G401.6 (cell line): ENCODE measurements around the gene CRYZL1.
"Not testable (repeated sequence)": the region's sequence is repeated elsewhere in the genome, so short reads cannot be mapped to it uniquely, and the experiment has no call there.

Experiments used
- FAIRE-seq: peaks from 2 replicates; lab custom pipeline; 2012; peaks lifted over from hg19 to GRCh38; lab: Jason Lieb, UNC

CRYZL1 gene

DNA sequence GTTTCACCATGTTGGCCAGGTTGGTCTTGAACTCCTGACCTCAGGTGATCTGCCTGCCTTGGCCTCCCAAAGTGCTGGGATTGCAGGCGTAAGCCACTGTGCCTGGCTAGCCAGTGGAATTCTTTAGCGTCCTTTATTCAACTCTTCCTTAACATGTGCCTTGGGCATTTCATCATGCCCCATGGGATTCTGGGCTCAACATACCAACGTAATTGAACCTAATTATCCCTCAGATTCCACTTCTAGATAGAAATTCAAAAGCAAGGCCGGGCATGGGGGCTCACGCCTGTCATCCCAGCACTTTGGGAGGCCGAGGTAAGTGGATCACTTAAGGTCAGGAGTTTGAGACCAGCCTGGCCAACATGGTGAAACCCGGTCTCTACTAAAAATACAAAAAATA lies 15.4 kb downstream of the CRYZL1 start:
- FAIRE-seq = not testable (repeated sequence)

GRCh38 chr21:33622253-33622652 lies 19.3 kb downstream of the CRYZL1 start:
- FAIRE-seq = no peak

DNA sequence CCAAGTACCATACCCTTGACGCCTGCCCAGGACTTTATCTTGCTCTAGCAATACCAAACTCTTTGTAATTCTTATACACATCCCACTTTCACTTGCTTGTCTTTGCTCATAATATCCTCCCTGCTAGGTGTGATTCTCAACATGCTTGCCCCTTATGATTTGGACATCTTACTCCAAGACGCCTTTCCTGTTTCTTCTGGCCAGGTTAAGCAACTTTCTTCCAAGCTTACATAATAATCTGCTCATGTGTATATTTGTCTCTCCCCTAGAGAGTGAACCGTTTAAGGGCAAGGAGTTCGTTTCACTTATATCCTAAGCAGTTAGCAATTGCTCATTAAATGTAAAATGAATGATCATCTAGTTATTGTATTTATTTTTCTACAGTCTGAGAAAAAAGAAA lies 21.8 kb downstream of the CRYZL1 start:
- peak; percentile 8 for FAIRE-seq

- FAIRE-seq = no peak
Measured at GRCh38 chr21:33618407-33618806, 23.1 kb downstream of the CRYZL1 start.

GRCh38 chr21:33617565-33617964 lies 24.0 kb downstream of the CRYZL1 start:
- not testable (repeated sequence) for FAIRE-seq

DNA sequence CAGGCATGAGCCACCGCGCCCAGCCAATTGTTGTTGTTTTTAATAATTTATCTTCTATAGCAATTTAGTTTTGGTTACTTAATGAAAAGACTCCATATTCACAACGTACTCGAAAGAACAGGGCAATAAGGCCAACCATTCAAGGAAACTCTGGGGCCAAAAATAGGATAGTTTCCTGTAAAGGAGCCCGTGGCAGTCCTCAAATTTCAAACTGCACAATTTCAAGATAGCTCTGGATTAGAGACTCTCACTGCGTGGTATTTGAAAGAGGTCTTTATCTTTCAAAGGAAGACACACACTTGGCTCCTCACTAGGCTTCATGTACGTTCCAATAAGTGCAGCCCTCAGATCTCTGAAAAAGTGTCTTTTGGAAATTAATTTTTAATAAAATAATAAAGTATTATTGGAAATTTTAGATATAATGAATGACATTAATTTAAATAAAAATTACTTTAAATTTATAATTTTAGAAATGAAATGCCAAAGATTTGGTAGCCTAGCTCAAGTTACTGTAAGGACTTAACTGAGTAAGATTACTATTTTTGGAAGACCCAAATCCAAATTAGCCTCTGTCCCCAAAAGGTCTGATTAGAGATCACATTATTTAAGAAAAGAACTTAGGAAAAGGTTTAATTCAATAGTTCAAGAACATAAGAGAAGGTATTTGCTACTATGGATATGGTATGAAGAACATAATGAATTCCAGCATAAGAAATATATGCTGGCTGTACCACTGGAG lies 30.4 kb downstream of the CRYZL1 start:
- FAIRE-seq = no peak

DNA sequence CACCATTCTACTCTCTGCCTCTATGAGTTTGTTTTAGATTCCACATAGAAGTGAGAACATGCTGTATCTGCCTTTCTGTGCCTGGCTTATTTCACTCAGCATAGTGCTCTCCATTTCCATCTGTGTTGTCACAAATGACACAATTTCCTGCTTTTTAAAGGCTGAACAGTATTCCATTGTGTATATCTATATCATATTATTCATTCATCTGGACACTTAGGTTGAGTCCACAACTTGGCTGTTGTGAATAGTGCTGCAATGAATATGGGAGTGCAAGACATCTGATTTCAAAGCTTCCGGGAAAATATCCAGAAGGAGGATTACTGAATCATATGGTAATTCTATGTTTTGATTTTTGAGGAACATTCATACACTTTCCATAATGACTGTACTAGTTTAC lies 33.0 kb downstream of the CRYZL1 start:
- no peak for FAIRE-seq

DNA sequence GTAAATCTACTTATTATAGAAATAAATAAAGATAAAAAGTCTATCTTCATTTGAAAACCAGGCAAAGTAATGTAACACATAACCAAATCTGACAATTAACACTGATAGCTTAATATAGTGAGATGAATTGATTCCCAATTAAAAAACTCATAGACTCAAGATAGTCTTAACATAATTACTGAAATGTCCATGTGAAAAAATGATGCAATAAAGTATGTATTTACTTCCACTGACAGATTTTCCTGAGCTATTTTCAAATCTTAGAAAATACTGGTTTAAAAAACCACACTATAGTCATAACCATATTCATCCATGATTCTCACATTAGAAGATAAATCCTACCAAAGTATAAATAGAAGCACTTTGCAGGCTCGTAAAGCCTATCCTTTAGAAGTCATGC lies 43.5 kb downstream of the CRYZL1 start:
- FAIRE-seq = peak; percentile 21

DNA sequence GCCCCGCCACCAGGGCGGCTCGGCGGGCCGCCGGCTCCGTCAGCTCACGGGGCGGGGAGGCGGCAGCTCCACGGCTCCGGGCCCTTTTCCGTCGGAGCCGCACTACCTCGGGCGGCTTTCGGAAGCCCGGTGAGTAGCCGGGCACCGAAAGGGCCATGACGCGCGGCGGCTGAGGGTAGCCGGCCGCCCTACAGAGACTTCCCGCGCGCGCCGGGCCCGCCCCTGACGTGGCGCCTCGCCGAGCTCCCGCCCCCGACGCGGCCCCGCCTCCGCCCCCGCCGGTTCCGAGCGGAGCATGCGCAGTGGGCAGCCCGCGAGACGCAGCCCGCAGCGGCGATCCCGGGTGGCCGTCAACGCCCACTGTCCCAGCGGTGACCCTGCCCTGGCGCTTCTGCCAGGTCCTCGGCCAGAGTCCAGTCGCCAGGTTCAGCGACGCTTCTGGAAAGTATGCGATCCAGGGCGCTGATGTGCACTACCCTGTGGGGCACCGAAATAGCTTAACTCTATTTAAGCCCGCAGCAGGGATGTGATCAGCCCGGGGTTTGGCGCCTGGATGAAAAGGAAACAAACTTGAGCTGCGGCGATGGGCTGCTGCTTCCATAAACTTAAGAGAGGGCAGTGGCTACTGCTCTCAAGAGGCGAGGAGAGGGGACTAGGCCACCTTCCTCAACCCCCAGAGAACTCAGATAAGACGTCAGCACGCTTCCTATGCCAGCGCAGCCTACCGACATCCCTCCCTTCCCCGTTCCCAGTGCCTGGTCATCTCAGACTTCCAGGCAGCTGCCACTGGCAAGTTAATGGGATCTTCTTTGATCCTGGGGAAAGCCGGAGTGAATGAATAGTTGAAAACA lies 52.8 kb downstream of the CRYZL1 start, which contains the start of gene DONSON:
Gene DONSON, minus strand, starts transcription at position 200 of the 851 bp plus-strand sequence. Its CDS starts 43 bp downstream, at position 157.
- no peak for FAIRE-seq

GRCh38 chr21:33587792-33588484 lies 53.6 kb downstream of the CRYZL1 start:
- FAIRE-seq = no peak

GRCh38 chr21:33586927-33587326 lies 54.6 kb downstream of the CRYZL1 start:
- no peak for FAIRE-seq

GRCh38 chr21:33584455-33584854 lies 57.1 kb downstream of the CRYZL1 start:
- no peak for FAIRE-seq

GRCh38 chr21:33578959-33579542 lies 62.5 kb downstream of the CRYZL1 start:
- peak; percentile 69 for FAIRE-seq

GRCh38 chr21:33578214-33578613 lies 63.3 kb downstream of the CRYZL1 start:
- FAIRE-seq = no peak

DNA sequence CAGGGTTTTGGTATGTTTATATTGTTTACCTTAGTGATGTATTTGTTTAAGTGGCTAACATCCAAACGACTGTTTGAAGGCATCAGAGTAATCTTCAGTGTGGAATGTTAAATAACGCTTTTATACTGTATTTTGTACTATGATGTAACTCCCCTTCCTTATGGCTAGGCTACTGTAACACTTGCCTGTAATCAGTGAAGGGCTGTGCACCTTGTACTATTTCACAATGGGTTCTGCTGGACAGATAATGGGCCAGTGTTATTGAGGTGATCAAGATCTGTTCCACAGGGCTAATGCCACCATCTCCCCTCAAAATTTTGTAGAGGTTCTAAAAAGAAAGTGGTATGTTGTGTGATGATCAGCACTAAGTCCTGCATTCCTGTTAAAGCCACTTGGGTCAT lies 64.8 kb downstream of the CRYZL1 start:
- not testable (repeated sequence) for FAIRE-seq

DNA sequence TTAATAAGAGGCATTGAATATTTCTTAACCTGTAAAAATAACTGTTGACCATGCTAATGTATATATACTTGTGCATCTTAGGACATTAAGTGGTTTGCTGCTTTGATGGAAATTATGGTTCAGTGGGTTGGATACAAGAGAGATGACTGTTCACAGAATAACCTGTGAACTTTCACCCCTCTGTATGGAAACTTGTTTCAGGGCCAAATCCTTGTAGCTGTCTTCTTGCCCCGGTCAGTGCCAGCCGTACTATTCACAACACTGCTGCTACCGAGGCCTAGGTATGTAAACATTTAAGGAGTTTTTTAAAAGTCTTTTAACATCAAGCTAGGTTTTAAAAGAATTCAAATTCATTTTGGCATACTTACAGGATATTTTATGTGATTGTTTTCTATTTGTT lies 69.2 kb downstream of the CRYZL1 start:
- peak; percentile 68 for FAIRE-seq

DNA sequence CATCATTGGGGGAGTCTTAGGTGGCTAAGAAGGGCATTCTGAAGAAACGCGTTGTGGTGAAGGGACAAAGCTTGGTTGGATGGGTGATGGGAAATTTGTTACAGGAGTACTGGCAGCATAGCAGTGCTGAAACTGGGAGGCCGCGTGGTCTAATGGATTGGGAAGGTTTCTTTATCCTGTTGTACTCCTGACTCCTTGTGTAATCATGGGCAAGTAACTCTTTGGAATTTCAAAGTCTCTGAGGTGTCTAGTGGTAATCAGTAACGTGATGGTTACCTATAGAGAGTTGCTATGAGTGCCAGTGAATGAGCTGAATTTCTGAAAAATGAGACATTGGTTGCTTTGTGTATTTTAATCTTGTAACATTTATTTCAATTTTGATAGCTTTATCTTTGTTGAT lies 71.5 kb downstream of the CRYZL1 start:
- no peak for FAIRE-seq

DNA sequence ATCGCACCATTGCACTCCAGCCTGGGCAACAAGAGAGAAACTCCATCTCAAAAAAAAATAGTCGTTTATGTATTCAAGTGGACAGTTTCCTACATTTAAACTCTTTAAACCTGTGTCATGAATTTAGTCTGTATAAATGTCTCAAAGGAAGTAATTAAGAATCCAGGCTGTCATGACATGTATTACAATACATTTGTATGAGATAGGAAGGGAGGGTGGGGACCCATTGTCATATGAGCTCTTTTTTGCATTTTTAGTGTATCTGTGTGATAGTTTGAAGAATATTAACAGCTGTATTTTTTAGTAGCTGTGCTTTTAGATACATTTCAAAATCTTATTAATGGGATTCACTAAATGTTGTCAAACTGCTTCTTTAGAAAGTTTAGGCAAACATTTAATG lies 73.1 kb downstream of the CRYZL1 start:
- no peak for FAIRE-seq

DNA sequence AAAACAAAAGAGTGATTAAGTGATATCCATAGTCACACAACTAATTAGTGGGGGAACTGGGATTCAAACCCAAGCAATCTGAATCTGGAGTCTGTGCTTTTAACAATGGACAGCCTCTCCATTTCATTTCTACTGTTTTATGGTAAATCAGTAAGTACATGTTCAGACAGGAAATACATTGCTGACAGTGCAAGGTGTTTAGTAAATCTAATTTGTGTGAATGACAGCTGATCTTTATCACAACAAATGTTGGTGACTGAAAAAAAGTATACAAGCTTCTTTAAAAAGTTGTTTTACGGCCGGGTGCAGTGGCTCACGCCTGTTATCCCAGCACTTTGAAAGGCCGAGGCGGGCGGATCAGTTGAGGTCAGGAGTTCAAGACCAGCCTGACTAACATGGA lies 73.6 kb downstream of the CRYZL1 start:
- no peak for FAIRE-seq

- FAIRE-seq = no peak
Measured at GRCh38 chr21:33566514-33566913, 75.0 kb downstream of the CRYZL1 start.

DNA sequence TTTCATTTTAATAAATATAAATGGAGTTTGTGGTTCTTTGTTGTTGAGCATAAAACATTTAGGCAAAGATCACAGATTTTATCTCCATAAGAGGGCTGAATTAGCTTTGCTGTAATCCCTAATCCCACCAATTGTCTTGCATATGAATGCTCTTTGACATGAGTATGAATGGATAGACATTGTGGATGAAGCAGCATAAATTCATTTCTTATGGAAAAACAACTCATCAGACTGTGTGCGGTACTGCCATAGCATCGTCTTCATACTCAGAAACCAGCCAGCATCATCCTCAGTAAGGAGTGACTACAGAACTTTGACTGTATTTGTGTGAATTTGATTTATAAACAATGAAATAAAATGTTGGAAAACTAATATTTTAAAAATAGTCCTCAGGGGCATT lies 79.2 kb downstream of the CRYZL1 start:
- FAIRE-seq = no peak

GRCh38 chr21:33561373-33561772 lies 80.2 kb downstream of the CRYZL1 start:
- no peak for FAIRE-seq
